Ishikawa (cell line): Measurements from ENCODE around the gene SLFN14.

ENCODE experiments used
- CEBPB ChIP-seq: IDR thresholded peaks from 2 replicates; pipeline ENCODE4 v1.6.1; 2012
- CREB1 ChIP-seq: IDR thresholded peaks from 2 replicates; pipeline ENCODE4 v1.6.1; 2012; ENCODE audit warnings: low read depth
- EGR1 ChIP-seq: IDR thresholded peaks from 2 replicates; pipeline ENCODE4 v1.6.1; 2012
- EP300 ChIP-seq: IDR thresholded peaks from 2 replicates; pipeline ENCODE4 v1.6.1; 2012; ENCODE audit warnings: borderline replicate concordance
- FOXM1 ChIP-seq: IDR thresholded peaks from 2 replicates; pipeline ENCODE4 v1.6.1; 2012; ENCODE audit warnings: low read depth, borderline replicate concordance
- NFIC ChIP-seq: IDR thresholded peaks from 2 replicates; pipeline ENCODE4 v1.6.1; 2012
- RAD21 ChIP-seq: IDR thresholded peaks from 2 replicates; pipeline ENCODE4 v1.6.1; 2012; ENCODE audit warnings: low read depth
- TAF1 ChIP-seq: IDR thresholded peaks from 2 replicates; pipeline ENCODE4 v1.6.1; 2012; ENCODE audit warnings: low read depth, mild to moderate bottlenecking
- TCF12 ChIP-seq: IDR thresholded peaks from 2 replicates; pipeline ENCODE4 v1.6.1; 2012; ENCODE audit warnings: low read depth
- TEAD4 ChIP-seq: IDR thresholded peaks from 2 replicates; pipeline ENCODE4 v1.6.1; 2012
- YY1 ChIP-seq: IDR thresholded peaks from 2 replicates; pipeline ENCODE4 v1.6.1; 2012; ENCODE audit warnings: low read depth
- ZBTB7A ChIP-seq: IDR thresholded peaks from 2 replicates; pipeline ENCODE4 v1.6.1; 2012; ENCODE audit warnings: low read depth
- TF ChIP-seq, protein P1 (sequence below): IDR thresholded peaks from 2 replicates; pipeline ENCODE4 v1.6.1; 2012
- TF ChIP-seq, protein P2 (sequence below): IDR thresholded peaks from 2 replicates; pipeline ENCODE4 v1.6.1; 2012
- TF ChIP-seq, protein P3 (sequence below): IDR thresholded peaks from 2 replicates; pipeline ENCODE4 v1.6.1; 2012; ENCODE audit warnings: low read depth, mild to moderate bottlenecking

The SLFN14 gene

DNA sequence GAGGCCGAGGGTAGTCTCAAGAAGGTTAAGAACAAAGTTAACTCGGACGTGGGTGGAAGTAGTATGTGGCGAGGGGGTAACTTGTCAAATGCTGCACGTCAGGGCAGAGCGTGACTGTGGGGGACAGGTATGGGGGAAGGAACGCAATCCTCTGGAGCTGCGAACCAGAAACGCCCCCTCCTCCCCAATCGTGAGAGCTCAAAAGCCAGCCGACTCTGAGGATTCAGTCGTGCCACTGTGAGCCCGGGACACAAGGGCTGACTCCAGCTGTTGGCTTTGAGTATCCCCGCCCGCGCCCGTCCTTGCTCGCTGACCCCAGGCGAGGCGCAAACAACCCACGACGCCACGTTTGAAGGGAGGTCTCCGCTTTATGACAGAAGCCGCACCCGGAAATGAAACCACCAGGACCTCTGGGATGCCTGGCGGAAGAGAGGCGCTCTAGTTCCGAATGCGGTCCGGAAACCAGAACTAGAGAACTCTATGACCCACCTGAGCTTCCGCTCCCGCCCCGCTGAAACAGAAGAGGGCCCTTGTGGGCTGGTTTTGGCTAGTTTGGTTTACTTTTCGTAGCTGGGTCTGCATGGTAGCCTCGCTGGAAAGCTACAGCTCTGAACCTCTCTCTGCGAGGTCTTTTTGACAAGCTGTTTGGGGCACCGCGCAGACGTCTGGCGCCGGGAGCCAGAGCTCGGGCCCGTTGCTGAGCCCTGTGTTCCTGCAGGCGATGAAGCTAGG is 17.7 kb upstream of the SLFN14 start, which contains the start of gene PEX12:
TSS of gene PEX12 (minus strand) at position 375 of the 732 bp plus-strand sequence. CDS start 550 bp downstream, outside the sequence.
- peak; percentile 94 for TF ChIP-seq TAF1
- TF ChIP-seq EGR1: no peak
- no peak for TF ChIP-seq RAD21
- peak; percentile 25; the same call in 1 of the 2 replicates for TF ChIP-seq TEAD4
- peak; percentile 88 for TF ChIP-seq YY1
- TF ChIP-seq NFIC: no peak
- TF ChIP-seq, protein P1, sequence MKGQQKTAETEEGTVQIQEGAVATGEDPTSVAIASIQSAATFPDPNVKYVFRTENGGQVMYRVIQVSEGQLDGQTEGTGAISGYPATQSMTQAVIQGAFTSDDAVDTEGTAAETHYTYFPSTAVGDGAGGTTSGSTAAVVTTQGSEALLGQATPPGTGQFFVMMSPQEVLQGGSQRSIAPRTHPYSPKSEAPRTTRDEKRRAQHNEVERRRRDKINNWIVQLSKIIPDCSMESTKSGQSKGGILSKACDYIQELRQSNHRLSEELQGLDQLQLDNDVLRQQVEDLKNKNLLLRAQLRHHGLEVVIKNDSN: peak; percentile 38; the same call in 1 of the 2 replicates
- TF ChIP-seq, protein P2, sequence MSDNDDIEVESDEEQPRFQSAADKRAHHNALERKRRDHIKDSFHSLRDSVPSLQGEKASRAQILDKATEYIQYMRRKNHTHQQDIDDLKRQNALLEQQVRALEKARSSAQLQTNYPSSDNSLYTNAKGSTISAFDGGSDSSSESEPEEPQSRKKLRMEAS: peak; percentile 91
- TF ChIP-seq, protein P3, sequence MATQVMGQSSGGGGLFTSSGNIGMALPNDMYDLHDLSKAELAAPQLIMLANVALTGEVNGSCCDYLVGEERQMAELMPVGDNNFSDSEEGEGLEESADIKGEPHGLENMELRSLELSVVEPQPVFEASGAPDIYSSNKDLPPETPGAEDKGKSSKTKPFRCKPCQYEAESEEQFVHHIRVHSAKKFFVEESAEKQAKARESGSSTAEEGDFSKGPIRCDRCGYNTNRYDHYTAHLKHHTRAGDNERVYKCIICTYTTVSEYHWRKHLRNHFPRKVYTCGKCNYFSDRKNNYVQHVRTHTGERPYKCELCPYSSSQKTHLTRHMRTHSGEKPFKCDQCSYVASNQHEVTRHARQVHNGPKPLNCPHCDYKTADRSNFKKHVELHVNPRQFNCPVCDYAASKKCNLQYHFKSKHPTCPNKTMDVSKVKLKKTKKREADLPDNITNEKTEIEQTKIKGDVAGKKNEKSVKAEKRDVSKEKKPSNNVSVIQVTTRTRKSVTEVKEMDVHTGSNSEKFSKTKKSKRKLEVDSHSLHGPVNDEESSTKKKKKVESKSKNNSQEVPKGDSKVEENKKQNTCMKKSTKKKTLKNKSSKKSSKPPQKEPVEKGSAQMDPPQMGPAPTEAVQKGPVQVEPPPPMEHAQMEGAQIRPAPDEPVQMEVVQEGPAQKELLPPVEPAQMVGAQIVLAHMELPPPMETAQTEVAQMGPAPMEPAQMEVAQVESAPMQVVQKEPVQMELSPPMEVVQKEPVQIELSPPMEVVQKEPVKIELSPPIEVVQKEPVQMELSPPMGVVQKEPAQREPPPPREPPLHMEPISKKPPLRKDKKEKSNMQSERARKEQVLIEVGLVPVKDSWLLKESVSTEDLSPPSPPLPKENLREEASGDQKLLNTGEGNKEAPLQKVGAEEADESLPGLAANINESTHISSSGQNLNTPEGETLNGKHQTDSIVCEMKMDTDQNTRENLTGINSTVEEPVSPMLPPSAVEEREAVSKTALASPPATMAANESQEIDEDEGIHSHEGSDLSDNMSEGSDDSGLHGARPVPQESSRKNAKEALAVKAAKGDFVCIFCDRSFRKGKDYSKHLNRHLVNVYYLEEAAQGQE: no peak
- TF ChIP-seq ZBTB7A: no peak
- peak; percentile 70; the same call in 1 of the 2 replicates for TF ChIP-seq TCF12
- no peak; the same call in 1 of the 2 replicates for TF ChIP-seq CEBPB
- TF ChIP-seq EP300: no peak
- no peak for TF ChIP-seq FOXM1
- peak; percentile 94 for TF ChIP-seq CREB1

DNA sequence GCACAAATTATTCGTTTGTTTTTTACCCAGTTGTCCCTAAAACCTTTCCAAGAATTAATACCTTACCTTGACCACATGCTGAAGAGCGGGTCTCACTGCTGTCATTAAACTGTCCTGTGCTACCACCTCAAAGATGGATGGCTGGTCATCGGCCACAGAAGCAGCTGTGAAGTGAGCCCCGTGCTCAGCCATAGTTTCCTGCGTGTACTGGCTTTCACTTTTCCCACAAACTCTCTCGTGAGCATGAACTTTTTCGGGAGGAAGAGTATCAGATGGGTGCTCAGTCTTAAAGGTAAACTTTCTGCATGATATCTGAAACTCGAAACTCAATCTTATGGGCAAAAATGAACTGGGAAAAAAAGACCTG is 17.2 kb upstream of the SLFN14 start:
- TF ChIP-seq RAD21 (no peak), ZBTB7A (no peak), TCF12 (no peak), YY1 (no peak), TAF1 (no peak)

DNA sequence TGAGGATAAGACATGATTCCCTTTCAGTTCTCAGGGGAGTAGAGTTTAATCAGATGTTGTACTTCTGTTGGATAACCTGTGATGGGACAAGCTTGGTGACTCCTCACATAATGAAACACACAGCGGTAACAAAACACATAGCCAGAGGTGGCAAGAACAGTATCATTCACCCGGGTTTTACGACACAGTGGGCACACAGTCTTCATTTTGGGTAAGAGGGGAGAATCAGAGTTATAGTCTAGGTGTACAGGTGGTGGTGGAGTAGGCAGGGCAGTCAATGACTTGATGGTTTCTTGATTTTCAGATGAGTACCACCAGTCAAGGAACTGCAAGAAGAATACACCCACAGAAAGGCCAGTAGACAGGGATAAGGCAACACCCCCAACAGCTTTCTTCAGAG is 15.1 kb upstream of the SLFN14 start:
- no peak for TF ChIP-seq FOXM1
- no peak for TF ChIP-seq EGR1
- TF ChIP-seq TCF12: no peak
- no peak for TF ChIP-seq TAF1
- TF ChIP-seq, protein P1: no peak
- TF ChIP-seq, protein P2: no peak
- TF ChIP-seq NFIC: no peak
- TF ChIP-seq, protein P3: no peak
- no peak for TF ChIP-seq CREB1
- no peak for TF ChIP-seq TEAD4

DNA sequence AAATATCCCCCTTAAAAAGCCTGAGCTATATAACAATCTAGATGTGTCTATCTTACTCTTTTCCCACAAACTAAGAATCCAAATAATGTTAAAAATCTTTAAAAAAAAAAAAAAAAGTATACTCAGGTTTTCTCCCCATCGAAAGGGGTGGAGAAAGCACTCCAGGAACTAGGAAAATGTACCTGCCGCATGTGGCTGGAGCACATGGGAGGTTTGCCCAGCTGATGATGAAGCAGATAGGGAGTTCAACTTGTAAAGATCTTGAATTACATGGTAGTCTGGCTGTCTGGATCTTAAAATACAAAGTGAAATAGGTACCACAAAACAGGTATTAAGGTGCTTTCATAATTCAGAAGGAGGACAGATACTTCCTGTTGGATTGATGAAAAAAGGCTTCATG is 8.8 kb upstream of the SLFN14 start:
- TF ChIP-seq, protein P2: no peak
- TF ChIP-seq TAF1 (no peak), EGR1 (no peak), RAD21 (no peak), EP300 (no peak), YY1 (no peak), CREB1 (no peak)
- TF ChIP-seq, protein P1: no peak

DNA sequence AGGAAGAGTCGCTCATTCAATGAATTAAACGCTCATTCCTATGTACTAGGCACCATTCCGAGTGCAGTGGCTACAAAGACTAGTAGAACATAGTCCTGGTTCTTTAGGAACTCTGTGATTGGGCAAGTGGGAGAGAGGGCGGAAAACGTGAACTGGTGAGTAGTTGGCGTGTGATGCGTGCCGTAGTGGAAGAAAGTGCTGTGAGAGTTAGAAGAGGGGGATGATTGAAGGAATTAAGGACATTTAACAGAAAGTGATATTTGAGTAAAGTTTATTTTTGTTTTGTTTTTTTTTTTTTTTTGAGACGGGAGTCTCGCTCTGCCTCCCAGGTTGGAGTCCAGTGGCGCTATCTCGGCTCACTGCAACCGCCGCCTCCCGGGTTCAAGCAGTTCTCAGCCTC is 7.9 kb upstream of the SLFN14 start:
- TF ChIP-seq, protein P3: no peak
- TF ChIP-seq TEAD4 (no peak), RAD21 (no peak), TCF12 (no peak), CREB1 (no peak), EP300 (no peak), CEBPB (no peak), FOXM1 (no peak), NFIC (no peak), TAF1 (no peak), EGR1 (no peak), YY1 (no peak), ZBTB7A (no peak)
- TF ChIP-seq, protein P1: no peak
- TF ChIP-seq, protein P2: no peak
